Heart left ventricle (tissue), 13 donors: ENCODE data around the gene CACNA2D3.

Experiments
- CTCF ChIP-seq, 12 donors: fragments of 200-600 bp; sonication (generic) in 4 of 12; IDR thresholded peaks; one replicate each; pipeline versions ENCODE4 v1.5.0 to v1.8.0; 2018 to 2022; ENCODE audit warnings: antibody characterized with exemption in 12 of 12, mild to moderate bottlenecking in 5 of 12
- POLR2A ChIP-seq, 2 donors: fragments of 450-650 bp; IDR thresholded peaks; one replicate each; pipeline ENCODE4 v1.6.1; 2017; ENCODE audit warnings: antibody characterized with exemption in 2 of 2, mild to moderate bottlenecking in 2 of 2, moderate library complexity in 2 of 2
- donor health status: ischemic (EF 13 %, LVEDD 7.1; RV severe dilation, severe dysfunction).
- donor health status: DM: no; HTN: yes; CAD: no.
- donor health status: DM: no; HTN: no; CAD: no.
- donor health status: ischemic (EF 25% LVEDD 6.9; RV normal size, moderate dysfunction).
- donor health status: ischemic (EF 25% LVEDD 5.7; RV mildly dilated, moderate dysfunction).
- donor health status: ischemic (EF 35%, LVEDD 5.7; RV mildly dilated, moderate dysfunction).
- donor health status: nonischemic (EF 11% LVEDD 7.7; RV severe dilation, severe dysfunction).
- donor health status: DM: yes; HTN: yes; CAD: no.
- donor health status: PGD.
- donor health status: ischemic (EF 29% LVEDD 5.4; RV normal size, mild dysfunction).
- donor health status: nonischemic (EF 23%, LVEDD 6.1; RV moderate dilation, normal function).

DNA sequence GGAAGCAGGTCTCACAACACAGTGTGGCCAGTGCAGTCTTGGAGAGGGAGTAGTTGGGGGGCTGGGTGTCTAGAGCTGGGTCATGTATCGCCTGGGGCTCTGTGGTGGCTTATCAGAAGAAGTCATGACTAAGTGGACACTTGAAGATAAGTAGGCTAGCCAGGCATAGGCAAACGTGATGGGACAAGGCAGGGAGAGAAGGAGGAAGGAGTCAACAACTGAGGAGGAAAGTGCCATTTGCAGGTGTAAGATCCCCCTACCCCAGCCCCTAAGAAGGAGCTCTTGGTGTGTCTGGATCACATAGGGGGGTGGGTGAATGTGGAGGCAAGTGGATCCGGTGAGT is 453.2 kb downstream of the CACNA2D3 start:
- TF ChIP-seq CTCF (IDR thresholded peaks at IDR 0.05): no peak
- TF ChIP-seq POLR2A (IDR thresholded peaks at IDR 0.05): no peak
